GM19351 (cell line): Measurements from ENCODE around the gene PIP.
"Not testable (repeated sequence)": the region's sequence is repeated elsewhere in the genome, so short reads cannot be mapped to it uniquely, and the experiment has no call there.

Experiments
- ATAC-seq: cut with Tn5 transposase; IDR thresholded peaks from one replicate; pipeline ENCODE4 v1.9.1; 2021; ENCODE audit warnings: mild to moderate bottlenecking, moderate library complexity; ENCODE audit not compliant: unreplicated experiment

The PIP gene

GRCh38 chr7:143131781-143132180 lies at the start of gene PIP:
PIP (plus strand) TSS chr7:143132077; CDS start chr7:143132117, 40 bp downstream.
- no peak for ATAC-seq

- ATAC-seq, result no peak
These were observed 46.8 kb upstream of the PIP start for GRCh38 chr7:143085109-143085508.

GRCh38 chr7:143085610-143086009 lies 46.3 kb upstream of the PIP start:
- not testable (repeated sequence) for ATAC-seq

GRCh38 chr7:143088549-143089231 lies 43.2 kb upstream of the PIP start:
- not testable (repeated sequence) for ATAC-seq

GRCh38 chr7:143096146-143096545 lies 35.7 kb upstream of the PIP start:
- ATAC-seq, result no peak

- not testable (repeated sequence) for ATAC-seq
These were observed 32.3 kb upstream of the PIP start for GRCh38 chr7:143099579-143099978.

GRCh38 chr7:143104759-143105158 lies 27.1 kb upstream of the PIP start:
- no peak for ATAC-seq

- not testable (repeated sequence) for ATAC-seq
These were observed 23.9 kb upstream of the PIP start for GRCh38 chr7:143108019-143108418.

GRCh38 chr7:143117395-143117794 lies 14.5 kb upstream of the PIP start:
- ATAC-seq, result no peak

- no peak for ATAC-seq
These were observed 11.0 kb upstream of the PIP start for GRCh38 chr7:143120691-143121405.

GRCh38 chr7:143123326-143123725 lies 8.6 kb upstream of the PIP start:
- ATAC-seq, result not testable (repeated sequence)

GRCh38 chr7:143126146-143126545 lies 5.7 kb upstream of the PIP start:
- no peak for ATAC-seq

GRCh38 chr7:143129051-143129450 lies 2.8 kb upstream of the PIP start:
- no peak for ATAC-seq

- no peak for ATAC-seq
These were observed 2.4 kb upstream of the PIP start for GRCh38 chr7:143129477-143129876.

GRCh38 chr7:143130541-143130940 lies 1.3 kb upstream of the PIP start:
- no peak for ATAC-seq

- no peak for ATAC-seq
These were observed 15.2 kb downstream of the PIP start for GRCh38 chr7:143147070-143147469.

GRCh38 chr7:143148050-143148449 lies 16.2 kb downstream of the PIP start:
- no peak for ATAC-seq

GRCh38 chr7:143148651-143149050 lies 16.8 kb downstream of the PIP start:
- no peak for ATAC-seq

- ATAC-seq, result not testable (repeated sequence)
These were observed 18.8 kb downstream of the PIP start for GRCh38 chr7:143150696-143151095.

GRCh38 chr7:143158617-143159016 lies 26.7 kb downstream of the PIP start:
- ATAC-seq, result not testable (repeated sequence)

GRCh38 chr7:143171697-143172096 lies 39.8 kb downstream of the PIP start:
- ATAC-seq, result no peak

GRCh38 chr7:143172354-143172753 lies 40.5 kb downstream of the PIP start:
- no peak for ATAC-seq
